AG09309 (cell line): ENCODE data around the gene CARD11.

ENCODE experiments used
- DNase-seq: peaks from one replicate; pipeline ENCODE4 v3.0.0-alpha.2; 2010; ENCODE audit warnings: low read depth
- H3K4me3 ChIP-seq: 2 replicates; pipeline ENCODE4 v1.5.1; 2011; ENCODE audit warnings: mild to moderate bottlenecking, low read depth, low read length, moderate library complexity; ENCODE audit not compliant: control insufficient read depth
- TF ChIP-seq, protein P1 (sequence below): IDR thresholded peaks from 2 replicates; pipeline ENCODE4 v1.5.1; 2011; ENCODE audit warnings: mild to moderate bottlenecking, low read depth, low read length, inconsistent platforms; ENCODE audit not compliant: insufficient read depth, control insufficient read depth; ENCODE audit errors: missing control alignments

The CARD11 gene

DNA sequence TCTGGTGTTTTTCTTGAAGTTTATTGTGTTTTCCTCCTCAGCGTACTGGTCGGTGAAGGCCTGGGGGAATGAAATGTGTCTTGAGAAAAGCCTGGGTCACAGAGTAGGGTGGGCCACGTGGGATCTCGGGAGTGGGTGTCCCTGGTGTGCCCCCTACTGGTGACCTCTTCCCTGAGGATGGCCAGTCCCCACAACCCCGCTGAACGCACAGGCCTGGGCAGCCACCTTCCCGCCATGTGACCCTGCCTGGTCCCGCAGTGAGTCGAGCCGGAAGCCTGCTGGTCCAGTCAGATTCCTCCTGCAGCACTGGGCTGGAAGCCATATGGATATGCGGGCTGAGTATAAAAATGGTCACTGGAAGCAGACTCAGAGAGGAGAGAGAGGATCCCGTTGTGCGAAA is 146.6 kb downstream of the CARD11 start:
- no peak overlapping the region for H3K4me3 ChIP-seq
- TF ChIP-seq, protein P1, sequence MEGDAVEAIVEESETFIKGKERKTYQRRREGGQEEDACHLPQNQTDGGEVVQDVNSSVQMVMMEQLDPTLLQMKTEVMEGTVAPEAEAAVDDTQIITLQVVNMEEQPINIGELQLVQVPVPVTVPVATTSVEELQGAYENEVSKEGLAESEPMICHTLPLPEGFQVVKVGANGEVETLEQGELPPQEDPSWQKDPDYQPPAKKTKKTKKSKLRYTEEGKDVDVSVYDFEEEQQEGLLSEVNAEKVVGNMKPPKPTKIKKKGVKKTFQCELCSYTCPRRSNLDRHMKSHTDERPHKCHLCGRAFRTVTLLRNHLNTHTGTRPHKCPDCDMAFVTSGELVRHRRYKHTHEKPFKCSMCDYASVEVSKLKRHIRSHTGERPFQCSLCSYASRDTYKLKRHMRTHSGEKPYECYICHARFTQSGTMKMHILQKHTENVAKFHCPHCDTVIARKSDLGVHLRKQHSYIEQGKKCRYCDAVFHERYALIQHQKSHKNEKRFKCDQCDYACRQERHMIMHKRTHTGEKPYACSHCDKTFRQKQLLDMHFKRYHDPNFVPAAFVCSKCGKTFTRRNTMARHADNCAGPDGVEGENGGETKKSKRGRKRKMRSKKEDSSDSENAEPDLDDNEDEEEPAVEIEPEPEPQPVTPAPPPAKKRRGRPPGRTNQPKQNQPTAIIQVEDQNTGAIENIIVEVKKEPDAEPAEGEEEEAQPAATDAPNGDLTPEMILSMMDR = no peak
- no peak for DNase-seq

- no peak overlapping the region for H3K4me3 ChIP-seq
- no peak for DNase-seq
- TF ChIP-seq, protein P1 = no peak
Observed at GRCh38 chr7:2896131-2896530, 147.5 kb downstream of the CARD11 start.

DNA sequence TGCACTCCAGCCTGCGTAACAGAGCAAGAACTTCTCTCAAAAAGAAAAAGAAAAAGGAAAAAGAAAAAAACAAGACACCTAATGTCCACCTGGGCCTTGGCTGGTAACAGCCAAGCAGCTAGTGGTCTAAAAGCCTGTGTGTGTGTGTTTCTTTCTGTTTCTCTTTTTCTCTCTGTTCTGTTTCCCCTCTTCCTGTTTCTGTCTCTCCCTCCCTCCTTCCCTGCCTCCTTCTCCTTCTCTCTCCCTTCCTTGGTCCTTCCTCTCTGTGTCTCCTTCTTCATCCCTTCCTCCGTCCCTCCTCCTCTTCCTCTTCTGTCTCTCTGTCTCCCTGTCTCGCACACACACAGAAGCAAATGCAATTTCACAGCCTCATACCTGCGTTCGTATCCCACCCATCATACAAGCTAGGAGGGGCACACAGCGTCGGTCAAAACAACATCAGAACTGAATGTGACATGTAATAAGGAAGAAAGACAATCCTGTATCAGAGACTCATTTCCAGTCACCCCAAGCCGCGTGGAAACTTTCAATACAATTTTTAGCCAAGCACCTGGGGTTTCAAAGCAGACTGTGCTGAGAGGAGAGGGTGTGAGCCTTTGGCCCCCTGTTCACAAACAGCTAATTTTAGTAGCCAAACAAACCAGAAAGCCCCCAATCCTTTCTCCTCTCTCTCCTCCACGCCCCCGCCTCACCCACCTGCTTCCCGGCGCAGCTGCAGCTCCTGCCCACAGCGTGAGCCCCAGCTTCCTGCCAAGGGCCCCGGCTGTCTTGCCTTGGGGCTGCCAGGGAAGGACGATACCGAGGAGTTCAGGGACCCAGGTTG is 149.3 kb downstream of the CARD11 start:
- DNase-seq = no peak
- TF ChIP-seq, protein P1 = no peak
- H3K4me3 ChIP-seq = no peak overlapping the region

DNA sequence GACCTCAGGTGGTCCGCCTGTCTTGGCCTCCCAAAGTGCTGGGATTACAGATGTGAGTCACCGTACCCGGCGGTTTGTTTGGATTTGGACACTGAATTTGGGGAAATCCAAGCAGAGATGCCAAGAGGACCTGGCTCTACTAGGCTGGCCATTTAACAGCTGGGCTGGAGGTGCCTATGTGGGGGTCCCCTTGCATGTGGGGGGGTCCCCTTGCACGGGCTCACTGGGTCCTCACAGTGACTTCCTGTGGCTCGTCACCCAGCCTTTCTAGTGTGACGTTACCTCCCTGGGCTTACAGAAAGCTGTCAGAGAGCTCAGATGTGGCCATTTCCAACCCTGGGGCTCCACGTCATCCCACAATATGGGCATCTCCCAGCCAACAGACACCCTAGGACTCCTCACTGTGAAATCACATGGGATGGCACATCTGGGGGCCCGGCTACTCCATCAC is 150.2 kb downstream of the CARD11 start:
- TF ChIP-seq, protein P1 = no peak
- no peak overlapping the region for H3K4me3 ChIP-seq
- DNase-seq = no peak

DNA sequence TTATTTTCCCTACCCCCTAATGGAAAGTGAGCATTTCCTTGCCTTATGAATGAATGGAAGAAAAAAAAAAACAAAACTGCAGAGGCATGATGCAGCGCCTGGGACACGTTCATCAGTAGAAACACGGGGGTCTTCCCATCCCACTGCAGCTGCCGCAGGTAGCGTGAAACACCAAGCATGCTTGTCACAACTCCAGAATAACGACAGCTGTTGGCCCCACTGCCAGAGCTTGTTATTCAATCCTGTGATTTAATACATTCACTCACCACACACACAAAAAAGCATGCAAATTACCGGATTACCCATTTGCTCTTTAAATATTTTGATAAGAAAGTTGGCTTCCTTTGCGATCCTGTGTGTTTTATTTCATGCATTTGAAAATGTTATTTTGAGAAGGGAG is 151.1 kb downstream of the CARD11 start:
- DNase-seq = no peak
- no peak overlapping the region for H3K4me3 ChIP-seq

GRCh38 chr7:2887816-2888215 is 155.9 kb downstream of the CARD11 start:
- DNase-seq = no peak
- no peak overlapping the region for H3K4me3 ChIP-seq
- TF ChIP-seq, protein P1 = no peak

More for the DNA sequence above, 151.1 kb downstream of the CARD11 start:
- TF ChIP-seq, protein P1 = no peak
